Glomerular visceral epithelial cell (primary cell): ENCODE measurements around the gene CDK1.
A peak's percentile ranks its signal among the peaks of the same experiment; 100 is the strongest.

Experiments
- DNase-seq: peaks from one replicate; pipeline ENCODE4 v3.0.0-alpha.2; 2016; ENCODE audit errors: extremely low spot score

Gene CDK1

DNA sequence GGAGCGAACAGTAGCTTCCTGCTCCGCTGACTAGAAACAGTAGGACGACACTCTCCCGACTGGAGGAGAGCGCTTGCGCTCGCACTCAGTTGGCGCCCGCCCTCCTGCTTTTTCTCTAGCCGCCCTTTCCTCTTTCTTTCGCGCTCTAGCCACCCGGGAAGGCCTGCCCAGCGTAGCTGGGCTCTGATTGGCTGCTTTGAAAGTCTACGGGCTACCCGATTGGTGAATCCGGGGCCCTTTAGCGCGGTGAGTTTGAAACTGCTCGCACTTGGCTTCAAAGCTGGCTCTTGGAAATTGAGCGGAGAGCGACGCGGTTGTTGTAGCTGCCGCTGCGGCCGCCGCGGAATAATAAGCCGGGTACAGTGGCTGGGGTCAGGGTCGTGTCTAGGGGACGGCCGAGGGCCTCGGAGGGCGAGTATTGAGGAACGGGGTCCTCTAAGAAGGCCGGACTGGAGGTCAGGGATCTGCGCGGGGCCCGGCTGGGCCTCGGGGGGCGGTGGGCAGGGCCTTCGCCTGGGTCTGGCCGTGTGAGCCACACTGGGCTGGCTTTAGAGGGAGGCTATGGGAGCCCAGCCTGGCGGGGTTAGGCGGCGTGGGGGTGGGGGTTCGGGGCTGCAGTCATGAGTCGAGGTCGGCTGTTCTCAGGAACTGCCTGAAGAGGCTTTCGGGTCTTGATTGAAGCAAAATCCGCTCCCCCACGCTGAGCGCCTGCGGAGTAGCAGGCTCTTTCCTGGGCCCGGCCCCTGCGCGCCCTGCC is at the start of gene CDK1:
Gene CDK1 (plus strand): TSS at position 265 of the 757 bp plus-strand sequence. CDS start 1,688 bp downstream, outside the sequence.
- DNase-seq: peak; percentile 99

GRCh38 chr10:60729106-60729505 is 49.2 kb upstream of the CDK1 start:
- no peak for DNase-seq

DNA sequence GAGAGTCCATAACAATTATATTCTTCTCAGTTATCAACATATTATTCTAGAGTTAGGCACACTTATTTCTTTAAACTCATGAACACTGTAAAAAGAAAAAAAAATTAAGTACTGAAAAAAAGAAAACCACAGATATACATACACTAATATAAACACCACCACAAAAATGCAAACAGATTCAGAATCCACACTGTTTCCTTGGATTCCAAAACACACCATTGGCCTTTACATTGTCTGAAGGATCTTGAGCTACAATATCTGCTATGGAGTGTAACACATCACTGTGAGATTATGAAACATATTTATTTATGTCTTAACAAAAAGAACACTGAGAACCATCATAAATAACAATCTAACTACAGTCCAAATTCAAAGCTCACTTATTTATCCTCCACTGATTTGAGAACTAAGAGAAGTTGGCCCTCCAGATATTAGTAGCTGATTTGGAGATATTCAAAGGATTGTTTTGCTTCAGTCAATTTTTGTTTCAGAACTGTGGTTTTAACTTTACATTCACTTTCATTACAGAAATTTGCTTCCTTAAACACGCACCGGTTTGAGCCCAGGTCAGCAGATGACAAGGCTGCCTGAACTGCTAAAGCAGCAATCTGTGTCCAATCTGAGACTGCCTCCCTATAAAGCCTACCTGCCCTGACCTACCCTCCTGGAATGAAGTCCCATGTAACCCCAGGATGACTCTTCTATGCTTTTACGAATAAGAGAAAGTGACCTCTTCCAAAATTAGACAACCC is 47.0 kb upstream of the CDK1 start:
- DNase-seq: no peak

- no peak for DNase-seq
Observed at GRCh38 chr10:60732198-60732806, 46.0 kb upstream of the CDK1 start.

DNA sequence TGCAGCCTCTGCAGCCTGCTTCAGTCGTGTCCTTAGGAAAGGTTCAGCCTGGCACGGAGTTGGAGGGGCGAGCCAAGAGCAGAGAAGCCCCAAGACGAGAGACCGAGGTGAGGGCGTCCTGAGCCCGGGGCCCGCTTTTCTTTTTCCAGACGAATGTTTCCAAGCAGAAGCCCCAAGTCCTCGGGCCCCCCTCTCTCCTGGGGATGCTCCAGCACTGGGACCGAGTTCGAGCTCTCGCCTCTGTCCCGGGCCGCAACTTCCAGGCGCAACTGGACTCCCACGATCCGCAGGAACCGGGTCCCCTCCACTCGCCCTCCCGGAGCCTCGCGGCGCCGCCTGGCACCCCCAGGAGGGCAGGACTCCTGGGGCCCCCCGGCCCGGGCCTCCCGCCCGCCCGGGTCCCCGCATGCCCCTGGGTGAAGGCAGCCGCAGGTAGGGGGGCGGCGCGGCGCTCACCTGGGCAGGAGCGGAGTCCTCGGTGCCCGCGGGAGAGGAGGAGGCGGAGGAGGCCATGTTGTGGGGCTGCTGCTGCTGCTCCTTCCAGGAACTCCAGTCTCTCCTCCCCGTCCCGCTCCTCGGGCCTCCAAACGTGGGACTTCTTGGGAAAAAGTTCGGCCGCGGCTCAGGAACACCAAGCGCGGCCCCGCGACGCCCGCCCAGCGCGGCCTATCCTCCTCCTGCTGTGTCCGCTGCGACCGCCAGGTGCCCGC is 45.3 kb upstream of the CDK1 start:
- DNase-seq: peak; percentile 52

GRCh38 chr10:60733517-60733822 is 44.8 kb upstream of the CDK1 start:
- no peak for DNase-seq

GRCh38 chr10:60733826-60734225 is 44.5 kb upstream of the CDK1 start:
- no peak for DNase-seq

DNA sequence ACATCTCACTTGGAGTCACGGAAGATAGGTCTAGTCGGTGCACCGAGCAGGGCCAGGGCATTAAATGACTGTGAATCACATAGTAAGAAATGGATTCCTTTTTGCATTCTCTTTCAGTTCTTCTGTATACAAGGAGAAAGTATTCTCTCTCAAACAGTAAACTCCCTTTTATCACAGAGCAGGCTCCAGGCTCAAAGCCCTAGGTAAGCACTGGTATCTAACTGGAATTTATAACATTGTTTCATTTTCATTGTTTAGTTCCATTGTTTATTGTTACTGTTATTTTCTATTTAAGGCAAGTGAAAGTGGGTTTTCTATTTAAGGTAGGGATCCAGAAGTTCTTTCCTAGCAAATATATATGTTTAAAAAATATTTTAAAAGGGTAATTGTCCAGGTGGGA is 44.1 kb upstream of the CDK1 start:
- no peak for DNase-seq

DNA sequence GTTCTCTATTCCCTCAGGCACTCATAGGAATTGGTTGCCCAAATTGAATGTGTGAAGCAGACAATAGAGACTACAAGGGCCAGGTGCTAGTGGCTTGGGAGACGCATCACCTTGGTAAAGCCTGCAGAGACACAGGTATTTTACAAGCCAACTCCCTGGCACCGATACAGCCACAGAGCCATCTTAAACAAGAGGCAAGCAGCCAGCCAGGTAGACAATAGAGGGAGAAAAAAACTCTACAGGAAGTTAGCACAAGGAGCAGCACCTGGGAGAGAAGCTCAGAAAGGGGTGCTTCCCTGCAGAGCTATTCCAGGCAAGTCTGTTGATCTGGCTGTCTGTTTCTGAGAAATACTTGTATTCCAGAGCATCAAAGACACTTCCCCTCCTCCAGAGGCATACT is 43.0 kb upstream of the CDK1 start:
- no peak for DNase-seq

DNA sequence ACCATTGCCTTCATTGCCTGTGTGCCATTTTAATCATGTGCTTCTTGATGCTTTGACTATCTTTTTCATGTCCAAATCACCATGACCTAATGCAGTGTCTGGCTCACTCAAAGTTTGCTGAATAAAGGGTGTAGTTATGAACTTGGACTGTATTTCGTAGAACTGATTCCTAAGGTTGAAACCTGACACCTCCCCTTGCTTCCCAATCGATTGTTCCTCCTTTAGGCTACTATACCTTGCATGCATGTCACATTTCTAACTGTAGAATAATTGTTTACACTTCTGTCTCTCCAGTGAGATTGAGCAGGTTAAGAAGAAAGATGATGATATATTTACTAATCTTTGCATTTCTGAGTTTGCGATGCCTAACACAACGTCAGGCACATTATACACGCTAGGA is 41.0 kb upstream of the CDK1 start:
- DNase-seq: no peak

GRCh38 chr10:60739558-60739957 is 38.7 kb upstream of the CDK1 start:
- DNase-seq: no peak

GRCh38 chr10:60742512-60742911 is 35.8 kb upstream of the CDK1 start:
- DNase-seq: no peak

DNA sequence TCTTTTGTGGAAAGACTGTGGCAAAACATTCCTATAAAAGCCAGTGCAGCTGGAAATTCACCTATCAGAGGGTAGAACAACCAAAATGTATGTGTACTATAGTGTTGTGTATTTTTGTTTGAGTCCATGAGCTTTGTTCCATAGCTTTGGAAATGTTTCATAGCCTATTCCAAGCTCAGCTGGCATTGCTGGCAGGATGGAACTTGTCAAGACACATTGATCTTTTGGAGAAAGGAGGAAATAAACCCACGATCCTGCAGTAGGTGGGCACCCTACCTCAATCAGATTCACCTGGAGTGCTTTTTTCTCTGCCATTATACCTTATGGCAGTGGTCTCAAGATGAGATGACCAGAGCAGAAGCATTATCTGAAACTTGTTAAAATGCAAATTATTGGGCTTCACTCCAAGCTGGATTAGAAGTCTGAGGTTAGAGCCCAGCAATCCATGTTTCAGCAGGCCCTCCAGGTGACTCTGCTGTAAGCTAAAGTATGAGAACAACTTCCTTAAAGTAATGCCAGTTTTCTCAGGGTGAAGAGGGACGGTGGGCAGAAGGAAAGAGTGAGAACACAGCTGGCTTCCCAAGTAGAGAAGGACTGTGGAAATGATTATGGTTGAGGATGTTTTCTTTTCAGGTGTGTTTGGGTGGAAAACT is 30.3 kb upstream of the CDK1 start:
- DNase-seq: no peak

DNA sequence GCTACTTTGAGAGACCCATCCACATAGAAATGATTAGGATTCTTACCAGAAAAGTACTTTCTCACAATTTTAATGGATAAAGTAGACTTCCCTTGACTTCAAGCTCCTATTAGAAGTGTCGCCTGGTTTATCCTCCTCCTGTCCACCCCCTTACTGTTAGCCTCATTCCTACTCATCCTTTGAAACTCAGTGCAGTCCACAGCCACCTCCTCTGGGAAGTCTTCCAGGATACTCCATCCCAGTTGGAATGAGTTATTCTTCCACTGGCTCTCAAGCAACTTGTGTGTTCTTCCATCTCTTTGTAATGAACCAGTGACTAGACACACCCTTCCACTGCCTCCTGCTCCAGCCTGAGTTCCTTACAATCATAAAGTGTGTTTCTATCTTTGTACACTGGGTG is 25.1 kb upstream of the CDK1 start:
- DNase-seq: no peak

DNA sequence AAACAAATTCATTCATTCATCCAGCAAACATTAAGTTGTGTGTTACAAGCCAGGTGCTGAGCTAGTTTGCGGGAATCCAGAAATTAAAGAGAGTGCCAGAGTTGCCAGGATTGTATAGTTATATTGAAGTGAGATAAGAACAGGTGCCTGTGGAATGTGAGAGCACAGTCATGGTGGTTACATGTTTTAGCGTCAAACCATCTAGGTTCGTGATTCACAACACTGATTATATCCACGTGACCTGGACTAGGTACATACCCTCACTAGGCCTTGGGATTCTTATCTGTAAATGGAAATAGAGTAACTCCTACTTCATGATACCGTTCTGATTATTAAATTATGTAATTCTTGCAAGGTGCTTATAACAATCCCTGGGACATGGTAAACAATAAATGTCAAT is 24.5 kb upstream of the CDK1 start:
- DNase-seq: no peak

GRCh38 chr10:60757420-60757895 is 20.8 kb upstream of the CDK1 start:
- no peak for DNase-seq

GRCh38 chr10:60759181-60759580 is 19.1 kb upstream of the CDK1 start:
- no peak for DNase-seq

DNA sequence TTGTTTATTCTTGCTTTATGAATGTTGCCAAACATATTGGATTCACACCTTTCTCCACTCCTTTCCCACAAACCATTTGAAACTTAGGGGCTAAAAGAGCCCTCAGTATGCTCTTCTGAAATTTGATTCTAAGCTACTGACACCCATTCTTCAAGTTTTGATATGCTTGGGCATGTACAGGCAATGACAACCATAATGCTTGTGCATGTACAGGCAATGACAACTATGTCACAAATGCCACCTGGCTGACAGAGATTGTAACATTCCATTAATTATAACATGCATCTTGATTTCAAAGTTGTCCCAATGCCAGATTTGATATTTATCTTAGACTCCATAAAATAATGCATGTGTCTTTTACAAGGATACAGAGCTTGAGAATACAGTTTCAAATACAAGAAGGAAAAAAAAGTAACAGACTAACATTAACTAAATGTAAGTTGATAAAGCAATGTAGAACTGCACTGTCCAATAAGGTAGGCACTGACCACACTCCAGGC is 17.5 kb upstream of the CDK1 start:
- no peak for DNase-seq

GRCh38 chr10:60762554-60762953 is 15.7 kb upstream of the CDK1 start:
- DNase-seq: no peak

- no peak for DNase-seq
Observed at GRCh38 chr10:60767424-60767823, 10.9 kb upstream of the CDK1 start.

GRCh38 chr10:60769406-60769805 is 8.9 kb upstream of the CDK1 start:
- peak; percentile 21 for DNase-seq
